ENCODE measurements around the gene AP2A2. TPM values are rescaled to one million over a fixed set of nuclear protein-coding genes. Genes with fewer than 3 reads are reported as not detected.

The AP2A2 gene
- total RNA-seq, 1 experiment from 2014 or later, result 70.6 TPM

- Mint-ChIP-seq H3K4me3 (ENCODE audit: unreplicated experiment) (no peak overlapping the region), H3K27me3 (ENCODE audit: insufficient read depth, unreplicated experiment) (no peaks in the 10 kb centered on the region), H3K4me1 (ENCODE audit: insufficient read depth, unreplicated experiment) (no peaks in the 10 kb centered on the region), H3K9me3 (ENCODE audit: unreplicated experiment) (peaks cover 11% of the 10 kb centered on the region), H3K36me3 (ENCODE audit: insufficient read depth, unreplicated experiment) (no peaks in the 10 kb centered on the region), H3K27ac (ENCODE audit: low read depth, unreplicated experiment) (no peak overlapping the region)
- no peak for DNase-seq (ENCODE audit: unreplicated experiment)
- intact Hi-C loops (cut with micrococcal nuclease), result no loop called here
- no TSS peak for BruUV-seq (replicated peaks)
- ChIA-PET POLR2A (no interaction called here), CTCF (no interaction called here)
- no peak for TF ChIP-seq CTCF (IDR thresholded peaks at IDR 0.05; ENCODE audit: unreplicated experiment)
Measured at GRCh38 chr11:1028291-1028540, 102.5 kb downstream of the AP2A2 start.

- Mint-ChIP-seq H3K27me3 (ENCODE audit: insufficient read depth, unreplicated experiment) (no peaks in the 10 kb centered on the region), H3K9me3 (ENCODE audit: unreplicated experiment) (peaks cover 11% of the 10 kb centered on the region), H3K4me1 (ENCODE audit: insufficient read depth, unreplicated experiment) (no peaks in the 10 kb centered on the region), H3K36me3 (ENCODE audit: insufficient read depth, unreplicated experiment) (no peaks in the 10 kb centered on the region), H3K27ac (ENCODE audit: low read depth, unreplicated experiment) (no peak overlapping the region), H3K4me3 (ENCODE audit: unreplicated experiment) (no peak overlapping the region)
- TF ChIP-seq CTCF (IDR thresholded peaks at IDR 0.05; ENCODE audit: unreplicated experiment), result no peak
- no TSS peak for BruUV-seq (replicated peaks)
- CTCF ChIA-PET, result no interaction called here
- intact Hi-C loops (cut with micrococcal nuclease), result no loop called here
- DNase-seq (ENCODE audit: unreplicated experiment), result no peak
- POLR2A ChIA-PET, result no interaction called here
Measured at GRCh38 chr11:1028616-1029015, 102.9 kb downstream of the AP2A2 start.

- Mint-ChIP-seq H3K27me3 (ENCODE audit: insufficient read depth, unreplicated experiment) (no peaks in the 10 kb centered on the region), H3K27ac (ENCODE audit: low read depth, unreplicated experiment) (no peak overlapping the region), H3K9me3 (ENCODE audit: unreplicated experiment) (peaks cover 11% of the 10 kb centered on the region), H3K36me3 (ENCODE audit: insufficient read depth, unreplicated experiment) (no peaks in the 10 kb centered on the region), H3K4me1 (ENCODE audit: insufficient read depth, unreplicated experiment) (no peaks in the 10 kb centered on the region), H3K4me3 (ENCODE audit: unreplicated experiment) (no peak overlapping the region)
- TF ChIP-seq CTCF (IDR thresholded peaks at IDR 0.05; ENCODE audit: unreplicated experiment), result no peak
- BruUV-seq (replicated peaks), result no TSS peak
- no peak for DNase-seq (ENCODE audit: unreplicated experiment)
- CTCF ChIA-PET, result no interaction called here
- POLR2A ChIA-PET, result no interaction called here
- intact Hi-C loops (cut with micrococcal nuclease), result no loop called here
Measured at GRCh38 chr11:1029051-1029450, 103.4 kb downstream of the AP2A2 start.

GRCh38 chr11:1029654-1030053 is 104.0 kb downstream of the AP2A2 start:
- no peak for DNase-seq (ENCODE audit: unreplicated experiment)
- Mint-ChIP-seq H3K4me3 (ENCODE audit: unreplicated experiment) (no peak overlapping the region), H3K27me3 (ENCODE audit: insufficient read depth, unreplicated experiment) (no peaks in the 10 kb centered on the region), H3K9me3 (ENCODE audit: unreplicated experiment) (peaks cover 11% of the 10 kb centered on the region), H3K4me1 (ENCODE audit: insufficient read depth, unreplicated experiment) (no peaks in the 10 kb centered on the region), H3K36me3 (ENCODE audit: insufficient read depth, unreplicated experiment) (no peaks in the 10 kb centered on the region), H3K27ac (ENCODE audit: low read depth, unreplicated experiment) (no peak overlapping the region)
- intact Hi-C loops (cut with micrococcal nuclease), result no loop called here
- CTCF ChIA-PET, result interaction anchor here (0.6 kb wide), 1 partner anchor 173 kb away, joined by 5 read pairs; no protein-coding TSS in a partner anchor
- no TSS peak for BruUV-seq (replicated peaks)
- TF ChIP-seq CTCF (IDR thresholded peaks at IDR 0.05; ENCODE audit: unreplicated experiment), result no peak
- POLR2A ChIA-PET, result no interaction called here
